GM12874 (cell line): ENCODE data around the gene KCNAB1.

ENCODE experiments used
- TF ChIP-seq, protein P1 (sequence below): IDR thresholded peaks from 2 replicates; pipeline ENCODE4 v1.5.1; 2011; ENCODE audit warnings: low read depth, mild to moderate bottlenecking, control low read depth, low read length, moderate library complexity; ENCODE audit not compliant: insufficient read depth

The KCNAB1 gene

GRCh38 chr3:156323466-156323865, 203.1 kb downstream of the KCNAB1 start:
- TF ChIP-seq, protein P1, sequence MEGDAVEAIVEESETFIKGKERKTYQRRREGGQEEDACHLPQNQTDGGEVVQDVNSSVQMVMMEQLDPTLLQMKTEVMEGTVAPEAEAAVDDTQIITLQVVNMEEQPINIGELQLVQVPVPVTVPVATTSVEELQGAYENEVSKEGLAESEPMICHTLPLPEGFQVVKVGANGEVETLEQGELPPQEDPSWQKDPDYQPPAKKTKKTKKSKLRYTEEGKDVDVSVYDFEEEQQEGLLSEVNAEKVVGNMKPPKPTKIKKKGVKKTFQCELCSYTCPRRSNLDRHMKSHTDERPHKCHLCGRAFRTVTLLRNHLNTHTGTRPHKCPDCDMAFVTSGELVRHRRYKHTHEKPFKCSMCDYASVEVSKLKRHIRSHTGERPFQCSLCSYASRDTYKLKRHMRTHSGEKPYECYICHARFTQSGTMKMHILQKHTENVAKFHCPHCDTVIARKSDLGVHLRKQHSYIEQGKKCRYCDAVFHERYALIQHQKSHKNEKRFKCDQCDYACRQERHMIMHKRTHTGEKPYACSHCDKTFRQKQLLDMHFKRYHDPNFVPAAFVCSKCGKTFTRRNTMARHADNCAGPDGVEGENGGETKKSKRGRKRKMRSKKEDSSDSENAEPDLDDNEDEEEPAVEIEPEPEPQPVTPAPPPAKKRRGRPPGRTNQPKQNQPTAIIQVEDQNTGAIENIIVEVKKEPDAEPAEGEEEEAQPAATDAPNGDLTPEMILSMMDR, result no peak

DNA sequence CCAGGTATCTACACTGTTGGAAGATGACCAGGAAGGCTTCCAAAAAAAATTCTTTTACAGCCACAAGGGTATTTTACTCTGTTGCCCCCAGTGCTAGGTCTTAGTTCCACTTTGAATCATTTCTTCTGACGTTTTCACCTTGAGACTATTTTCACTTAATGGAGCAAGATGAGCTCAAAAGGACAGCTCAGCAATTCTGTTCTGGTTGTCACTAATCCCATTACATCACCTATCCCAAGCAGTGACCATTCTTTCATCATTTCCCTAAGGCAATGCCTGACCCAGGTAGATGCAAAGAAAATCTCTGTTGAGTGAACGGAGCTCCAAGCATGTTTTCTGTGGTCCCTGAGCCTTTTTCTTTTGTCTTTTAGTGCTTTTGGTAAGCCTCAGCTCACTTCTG, 210.0 kb downstream of the KCNAB1 start:
- TF ChIP-seq, protein P1, result no peak

DNA sequence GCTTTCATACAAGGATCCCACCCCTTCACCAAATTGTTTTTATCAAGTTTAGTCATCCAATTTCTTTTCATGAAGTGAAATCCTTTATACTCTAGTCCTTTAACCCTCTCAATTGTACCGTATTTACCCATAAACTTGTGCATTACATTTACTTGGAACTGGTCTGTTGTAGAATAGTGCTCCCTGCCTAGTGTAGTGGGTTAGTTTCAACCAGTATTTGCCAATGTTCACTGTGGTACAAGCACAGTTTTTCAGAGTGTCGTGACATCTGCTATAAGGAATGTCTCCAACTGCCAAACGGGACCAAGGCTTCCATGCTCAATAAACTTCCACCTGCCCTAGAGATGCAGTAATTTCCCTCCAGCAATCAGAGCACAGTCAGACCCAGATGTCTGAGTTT, 211.9 kb downstream of the KCNAB1 start:
- TF ChIP-seq, protein P1, result no peak

GRCh38 chr3:156334841-156335545, 214.6 kb downstream of the KCNAB1 start:
- TF ChIP-seq, protein P1, result no peak

DNA sequence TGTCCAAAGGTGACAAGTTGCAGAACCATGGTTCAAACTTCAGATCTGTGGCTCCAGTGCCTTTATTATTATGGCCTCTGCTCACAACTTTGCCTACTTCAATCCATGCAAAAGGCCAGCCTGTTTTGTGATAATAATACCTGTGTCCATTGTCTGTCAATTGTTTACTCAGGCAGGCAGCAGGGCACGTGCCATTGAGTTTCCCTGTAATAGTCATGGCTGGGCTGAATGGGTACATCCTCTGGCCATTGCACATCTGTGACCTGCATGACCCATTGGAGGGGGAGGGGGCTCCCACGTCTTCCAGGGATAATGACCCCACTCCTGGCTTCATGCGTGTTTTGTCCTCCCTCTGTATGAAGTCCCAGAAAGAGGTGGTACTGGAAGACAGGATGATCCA, 219.1 kb downstream of the KCNAB1 start:
- TF ChIP-seq, protein P1, result no peak

- TF ChIP-seq, protein P1, result no peak
These were observed 221.0 kb downstream of the KCNAB1 start for GRCh38 chr3:156341332-156341731.

GRCh38 chr3:156341831-156342416, 221.5 kb downstream of the KCNAB1 start:
- TF ChIP-seq, protein P1, result peak; percentile 49; the same call in 1 of the 2 replicates
